ENCODE results near the gene PSAT1.

DNA sequence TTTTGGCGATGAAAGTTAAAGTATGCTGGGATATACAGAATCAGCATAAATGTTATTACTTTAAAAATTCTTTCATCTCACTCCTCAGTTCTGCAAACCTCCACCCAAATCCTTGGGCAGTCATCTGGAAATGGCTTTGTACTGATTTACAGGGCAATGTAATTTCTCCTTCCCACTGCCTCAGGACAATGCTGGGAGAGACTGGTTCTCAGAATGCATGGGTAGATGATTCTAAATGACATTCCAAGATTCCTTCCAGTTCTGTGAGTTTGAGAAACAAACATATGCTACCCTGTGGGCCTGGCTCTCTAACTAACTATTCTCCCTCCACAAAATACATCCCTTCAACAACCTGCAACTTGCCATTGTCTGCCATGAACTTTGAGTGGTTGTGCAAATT is 7.5 kb upstream of the PSAT1 start:
- no peak for TF ChIP-seq CTCF (IDR thresholded peaks at IDR 0.05)
- TF ChIP-seq POLR2A (IDR thresholded peaks at IDR 0.05): no peak

All from tibial nerve (tissue), 3 donors.